Heart left ventricle (tissue), 13 donors: ENCODE results near the gene EYA4.

Experiments
- POLR2A ChIP-seq, 2 donors: fragments of 450-650 bp; IDR thresholded peaks; one replicate each; pipeline ENCODE4 v1.6.1; 2017; ENCODE audit warnings: antibody characterized with exemption in 2 of 2, mild to moderate bottlenecking in 2 of 2, moderate library complexity in 2 of 2
- TF ChIP-seq, protein P1 (sequence below), 12 donors: fragments of 200-600 bp; sonication (generic) in 4 of 12; IDR thresholded peaks; one replicate each; pipeline versions ENCODE4 v1.5.0 to v1.8.0; 2018 to 2022; ENCODE audit warnings: antibody characterized with exemption in 12 of 12, mild to moderate bottlenecking in 5 of 12
- donor health status: ischemic (EF 13 %, LVEDD 7.1; RV severe dilation, severe dysfunction).
- donor health status: DM: no; HTN: yes; CAD: no.
- donor health status: DM: no; HTN: no; CAD: no.
- donor health status: ischemic (EF 25% LVEDD 6.9; RV normal size, moderate dysfunction).
- donor health status: ischemic (EF 25% LVEDD 5.7; RV mildly dilated, moderate dysfunction).
- donor health status: ischemic (EF 35%, LVEDD 5.7; RV mildly dilated, moderate dysfunction).
- donor health status: nonischemic (EF 11% LVEDD 7.7; RV severe dilation, severe dysfunction).
- donor health status: DM: yes; HTN: yes; CAD: no.
- donor health status: PGD.
- donor health status: ischemic (EF 29% LVEDD 5.4; RV normal size, mild dysfunction).
- donor health status: nonischemic (EF 23%, LVEDD 6.1; RV moderate dilation, normal function).

DNA sequence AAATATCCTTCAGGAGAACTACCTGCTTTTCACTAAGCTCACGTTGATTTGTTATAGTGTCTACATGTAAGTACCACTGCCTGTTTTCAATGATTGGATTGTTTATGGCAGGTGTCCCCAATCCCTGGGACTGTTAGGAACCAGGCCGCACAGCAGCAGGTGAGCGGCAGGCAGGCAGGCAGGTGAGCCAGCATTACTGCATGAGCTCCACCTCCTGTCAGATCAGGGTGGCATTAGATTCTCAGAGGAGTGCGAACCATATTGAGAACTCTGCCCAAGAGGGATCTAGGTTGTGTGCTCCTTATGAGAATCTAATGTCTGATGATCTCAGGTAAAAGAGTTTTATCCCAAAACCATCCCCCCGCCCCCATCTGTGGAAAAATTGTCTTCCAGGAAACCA, 303.3 kb downstream of the EYA4 start:
- TF ChIP-seq, protein P1, sequence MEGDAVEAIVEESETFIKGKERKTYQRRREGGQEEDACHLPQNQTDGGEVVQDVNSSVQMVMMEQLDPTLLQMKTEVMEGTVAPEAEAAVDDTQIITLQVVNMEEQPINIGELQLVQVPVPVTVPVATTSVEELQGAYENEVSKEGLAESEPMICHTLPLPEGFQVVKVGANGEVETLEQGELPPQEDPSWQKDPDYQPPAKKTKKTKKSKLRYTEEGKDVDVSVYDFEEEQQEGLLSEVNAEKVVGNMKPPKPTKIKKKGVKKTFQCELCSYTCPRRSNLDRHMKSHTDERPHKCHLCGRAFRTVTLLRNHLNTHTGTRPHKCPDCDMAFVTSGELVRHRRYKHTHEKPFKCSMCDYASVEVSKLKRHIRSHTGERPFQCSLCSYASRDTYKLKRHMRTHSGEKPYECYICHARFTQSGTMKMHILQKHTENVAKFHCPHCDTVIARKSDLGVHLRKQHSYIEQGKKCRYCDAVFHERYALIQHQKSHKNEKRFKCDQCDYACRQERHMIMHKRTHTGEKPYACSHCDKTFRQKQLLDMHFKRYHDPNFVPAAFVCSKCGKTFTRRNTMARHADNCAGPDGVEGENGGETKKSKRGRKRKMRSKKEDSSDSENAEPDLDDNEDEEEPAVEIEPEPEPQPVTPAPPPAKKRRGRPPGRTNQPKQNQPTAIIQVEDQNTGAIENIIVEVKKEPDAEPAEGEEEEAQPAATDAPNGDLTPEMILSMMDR (IDR thresholded peaks at IDR 0.05) = no peak
- no peak for TF ChIP-seq POLR2A (IDR thresholded peaks at IDR 0.05)
